ENCODE data around the gene SLC7A7. TPM values are rescaled to one million over a fixed set of nuclear protein-coding genes. Genes with fewer than 3 reads are reported as not detected.

SLC7A7 gene
- total and polyA plus RNA-seq, 9 of the 15 experiments (the other 6 are each of a cell fraction or from before 2014, with no cell fraction given): 0.07 to 0.68 (median 0.41) TPM

GRCh38 chr14:22766457-22767322 is 48.5 kb downstream of the SLC7A7 start, which contains the start of gene OXA1L (continued):
- TF ChIP-seq, protein P1, sequence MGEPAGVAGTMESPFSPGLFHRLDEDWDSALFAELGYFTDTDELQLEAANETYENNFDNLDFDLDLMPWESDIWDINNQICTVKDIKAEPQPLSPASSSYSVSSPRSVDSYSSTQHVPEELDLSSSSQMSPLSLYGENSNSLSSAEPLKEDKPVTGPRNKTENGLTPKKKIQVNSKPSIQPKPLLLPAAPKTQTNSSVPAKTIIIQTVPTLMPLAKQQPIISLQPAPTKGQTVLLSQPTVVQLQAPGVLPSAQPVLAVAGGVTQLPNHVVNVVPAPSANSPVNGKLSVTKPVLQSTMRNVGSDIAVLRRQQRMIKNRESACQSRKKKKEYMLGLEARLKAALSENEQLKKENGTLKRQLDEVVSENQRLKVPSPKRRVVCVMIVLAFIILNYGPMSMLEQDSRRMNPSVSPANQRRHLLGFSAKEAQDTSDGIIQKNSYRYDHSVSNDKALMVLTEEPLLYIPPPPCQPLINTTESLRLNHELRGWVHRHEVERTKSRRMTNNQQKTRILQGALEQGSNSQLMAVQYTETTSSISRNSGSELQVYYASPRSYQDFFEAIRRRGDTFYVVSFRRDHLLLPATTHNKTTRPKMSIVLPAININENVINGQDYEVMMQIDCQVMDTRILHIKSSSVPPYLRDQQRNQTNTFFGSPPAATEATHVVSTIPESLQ (CRISPR knock-in tag; IDR thresholded peaks at IDR 0.05): peak; percentile 81; the same call in 1 of the 2 replicates
- peak; percentile 100 for TF ChIP-seq THRA (IDR thresholded peaks at IDR 0.05)
- TF ChIP-seq HNRNPUL1 (IDR thresholded peaks at IDR 0.05; ENCODE audit: low read length): no peak
- TF ChIP-seq, protein P2, sequence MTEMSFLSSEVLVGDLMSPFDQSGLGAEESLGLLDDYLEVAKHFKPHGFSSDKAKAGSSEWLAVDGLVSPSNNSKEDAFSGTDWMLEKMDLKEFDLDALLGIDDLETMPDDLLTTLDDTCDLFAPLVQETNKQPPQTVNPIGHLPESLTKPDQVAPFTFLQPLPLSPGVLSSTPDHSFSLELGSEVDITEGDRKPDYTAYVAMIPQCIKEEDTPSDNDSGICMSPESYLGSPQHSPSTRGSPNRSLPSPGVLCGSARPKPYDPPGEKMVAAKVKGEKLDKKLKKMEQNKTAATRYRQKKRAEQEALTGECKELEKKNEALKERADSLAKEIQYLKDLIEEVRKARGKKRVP (CRISPR knock-in tag; IDR thresholded peaks at IDR 0.05): peak; percentile 49; the same call in 1 of the 2 replicates
- TF ChIP-seq NUFIP1 (IDR thresholded peaks at IDR 0.05; ENCODE audit: partially characterized antibody): no peak
- TF ChIP-seq HDAC1 (IDR thresholded peaks at IDR 0.05): peak in 1 of 2 experiments; percentile 80; a peak in 2 of 4 replicates
- peak; percentile 95 for TF ChIP-seq TAF7 (tag; IDR thresholded peaks at IDR 0.05)
- no peak for TF ChIP-seq MTA1 (IDR thresholded peaks at IDR 0.05; ENCODE audit: borderline replicate concordance)
- peak; percentile 86 for TF ChIP-seq CXXC5 (CRISPR knock-in tag; IDR thresholded peaks at IDR 0.05)
- TF ChIP-seq ZNF134 (CRISPR knock-in tag; conservative IDR thresholded peaks at IDR 0.05): no peak
- no peak for TF ChIP-seq MIER1 (IDR thresholded peaks at IDR 0.05; ENCODE audit: low read depth)
- TF ChIP-seq TBL1XR1 (IDR thresholded peaks at IDR 0.05; ENCODE audit: low read length in 2 of 2): no peak; a peak in 1 of 4 replicates
- no peak for TF ChIP-seq PTBP1 (IDR thresholded peaks at IDR 0.05; ENCODE audit: low read depth, low read length)
- no peak for TF ChIP-seq ZNF347 (CRISPR knock-in tag; IDR thresholded peaks at IDR 0.05; ENCODE audit: low read depth)
- TF ChIP-seq KDM5B (IDR thresholded peaks at IDR 0.05; ENCODE audit: insufficient replicate concordance, low read depth, low read length): peak; percentile 85
- TF ChIP-seq CCAR2 (IDR thresholded peaks at IDR 0.05; ENCODE audit: low read depth, low read length): no peak
- TF ChIP-seq, protein P3, sequence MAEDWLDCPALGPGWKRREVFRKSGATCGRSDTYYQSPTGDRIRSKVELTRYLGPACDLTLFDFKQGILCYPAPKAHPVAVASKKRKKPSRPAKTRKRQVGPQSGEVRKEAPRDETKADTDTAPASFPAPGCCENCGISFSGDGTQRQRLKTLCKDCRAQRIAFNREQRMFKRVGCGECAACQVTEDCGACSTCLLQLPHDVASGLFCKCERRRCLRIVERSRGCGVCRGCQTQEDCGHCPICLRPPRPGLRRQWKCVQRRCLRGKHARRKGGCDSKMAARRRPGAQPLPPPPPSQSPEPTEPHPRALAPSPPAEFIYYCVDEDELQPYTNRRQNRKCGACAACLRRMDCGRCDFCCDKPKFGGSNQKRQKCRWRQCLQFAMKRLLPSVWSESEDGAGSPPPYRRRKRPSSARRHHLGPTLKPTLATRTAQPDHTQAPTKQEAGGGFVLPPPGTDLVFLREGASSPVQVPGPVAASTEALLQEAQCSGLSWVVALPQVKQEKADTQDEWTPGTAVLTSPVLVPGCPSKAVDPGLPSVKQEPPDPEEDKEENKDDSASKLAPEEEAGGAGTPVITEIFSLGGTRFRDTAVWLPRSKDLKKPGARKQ (CRISPR knock-in tag; IDR thresholded peaks at IDR 0.05): no peak
- no peak for TF ChIP-seq RFX5 (IDR thresholded peaks at IDR 0.05; ENCODE audit: low read depth, low read length)
- TF ChIP-seq DDX20 (tag; IDR thresholded peaks at IDR 0.05; ENCODE audit: low read depth): no peak
- peak; percentile 42; the same call in 1 of the 2 replicates for TF ChIP-seq JUND (IDR thresholded peaks at IDR 0.05; ENCODE audit: borderline replicate concordance, low read depth, low read length)
- TF ChIP-seq JUND (tag; IDR thresholded peaks at IDR 0.05; ENCODE audit: borderline replicate concordance, low read depth, low read length): 0 out of 3 replicates have a peak, but pooled peaks have one; percentile 23
- no peak for TF ChIP-seq ZNF830 (CRISPR knock-in tag; IDR thresholded peaks at IDR 0.05)
- TF ChIP-seq MTF1 (CRISPR knock-in tag; IDR thresholded peaks at IDR 0.05; ENCODE audit: borderline replicate concordance): no peak
